GM13976 (cell line): Measurements from ENCODE around the gene CACNA2D3.

Experiments
- DNase-seq: peaks from one replicate; pipeline ENCODE4 v3.0.0; 2012; ENCODE audit warnings: low spot score
- in situ Hi-C: fragments of 300-500 bp; cut with MboI; formaldehyde crosslinking; loops from one replicate; pipeline ENCODE4 v1.12.0; 2022; ENCODE audit warnings: low sequenced_read_pairs, mixed read lengths, inconsistent platforms; ENCODE audit not compliant: unreplicated experiment
- TF ChIP-seq, protein P1 (sequence below): IDR thresholded peaks from 2 replicates; pipeline ENCODE4 v1.5.1; 2012; ENCODE audit warnings: borderline replicate concordance, mild to moderate bottlenecking; ENCODE audit not compliant: insufficient read depth; ENCODE audit errors: extremely low read depth, missing control alignments, control extremely low read depth

The CACNA2D3 gene

GRCh38 chr3:54358969-54359694, 236.8 kb downstream of the CACNA2D3 start:
- TF ChIP-seq, protein P1, sequence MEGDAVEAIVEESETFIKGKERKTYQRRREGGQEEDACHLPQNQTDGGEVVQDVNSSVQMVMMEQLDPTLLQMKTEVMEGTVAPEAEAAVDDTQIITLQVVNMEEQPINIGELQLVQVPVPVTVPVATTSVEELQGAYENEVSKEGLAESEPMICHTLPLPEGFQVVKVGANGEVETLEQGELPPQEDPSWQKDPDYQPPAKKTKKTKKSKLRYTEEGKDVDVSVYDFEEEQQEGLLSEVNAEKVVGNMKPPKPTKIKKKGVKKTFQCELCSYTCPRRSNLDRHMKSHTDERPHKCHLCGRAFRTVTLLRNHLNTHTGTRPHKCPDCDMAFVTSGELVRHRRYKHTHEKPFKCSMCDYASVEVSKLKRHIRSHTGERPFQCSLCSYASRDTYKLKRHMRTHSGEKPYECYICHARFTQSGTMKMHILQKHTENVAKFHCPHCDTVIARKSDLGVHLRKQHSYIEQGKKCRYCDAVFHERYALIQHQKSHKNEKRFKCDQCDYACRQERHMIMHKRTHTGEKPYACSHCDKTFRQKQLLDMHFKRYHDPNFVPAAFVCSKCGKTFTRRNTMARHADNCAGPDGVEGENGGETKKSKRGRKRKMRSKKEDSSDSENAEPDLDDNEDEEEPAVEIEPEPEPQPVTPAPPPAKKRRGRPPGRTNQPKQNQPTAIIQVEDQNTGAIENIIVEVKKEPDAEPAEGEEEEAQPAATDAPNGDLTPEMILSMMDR = no peak
- DNase-seq = no peak
- in situ Hi-C loops = loop anchor here (25.0 kb wide), 1 partner anchor 422 kb away; no protein-coding TSS in a partner anchor

DNA sequence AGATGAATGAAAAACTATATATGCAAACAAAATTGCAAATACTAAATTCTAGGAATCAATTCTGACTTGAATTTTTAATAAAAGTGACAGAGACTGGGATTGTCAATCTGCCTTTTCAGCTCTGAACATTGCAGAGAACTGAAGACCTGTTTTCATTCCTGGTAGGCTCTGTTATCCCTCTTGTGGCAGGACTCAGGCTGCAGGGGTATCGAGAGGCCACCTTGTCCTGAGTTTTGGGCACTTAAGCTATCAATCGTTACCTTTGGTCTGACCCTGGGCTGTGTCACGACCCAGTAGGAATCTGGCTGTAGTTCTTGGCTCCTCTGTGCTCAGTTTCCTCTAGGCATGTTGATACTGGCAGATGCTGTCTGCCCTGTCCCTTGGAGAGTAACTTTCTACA, 238.0 kb downstream of the CACNA2D3 start:
- DNase-seq = no peak
- in situ Hi-C loops = loop anchor here (25.0 kb wide), 1 partner anchor 423 kb away; no protein-coding TSS in a partner anchor
- TF ChIP-seq, protein P1 = no peak

- in situ Hi-C loops = loop anchor here (25.0 kb wide), 1 partner anchor 425 kb away; no protein-coding TSS in a partner anchor
- TF ChIP-seq, protein P1 = no peak
- DNase-seq = no peak
Observed at GRCh38 chr3:54361746-54362283, 239.5 kb downstream of the CACNA2D3 start.

GRCh38 chr3:54366007-54366750, 243.8 kb downstream of the CACNA2D3 start:
- in situ Hi-C loops = loop anchor here (25.0 kb wide), 1 partner anchor 429 kb away; no protein-coding TSS in a partner anchor
- DNase-seq = no peak
- TF ChIP-seq, protein P1 = no peak

DNA sequence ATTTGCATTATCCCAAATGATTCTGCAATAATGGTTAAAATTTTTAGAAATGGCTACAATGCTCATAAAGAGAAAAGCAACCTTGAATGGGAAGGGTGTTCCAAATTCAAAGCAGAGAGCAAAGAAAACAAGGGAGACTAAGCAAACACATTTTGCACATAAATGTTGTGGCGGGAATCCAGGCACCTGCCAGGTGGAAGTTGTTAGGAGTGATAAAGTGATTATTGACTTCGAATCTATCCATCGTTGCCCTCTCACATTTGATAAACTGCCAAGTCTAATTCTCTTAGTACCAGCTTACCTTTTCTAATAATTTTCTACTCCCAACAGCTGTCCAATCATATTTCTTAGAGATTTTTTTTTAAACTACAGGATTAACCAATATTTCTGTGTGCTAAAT, 244.5 kb downstream of the CACNA2D3 start:
- TF ChIP-seq, protein P1 = no peak
- in situ Hi-C loops = loop anchor here (25.0 kb wide), 1 partner anchor 430 kb away; no protein-coding TSS in a partner anchor
- no peak for DNase-seq

GRCh38 chr3:54372232-54372631, 249.9 kb downstream of the CACNA2D3 start:
- no peak for DNase-seq
- TF ChIP-seq, protein P1 = no peak
- in situ Hi-C loops = loop anchor here (25.0 kb wide), 1 partner anchor 435 kb away; no protein-coding TSS in a partner anchor
